CD14-positive monocyte (primary cell): ENCODE results near the gene OR5J2. TPM values are rescaled to one million over a fixed set of nuclear protein-coding genes. Genes with fewer than 3 reads are reported as not detected.

ENCODE experiments used
- DNase-seq, 3 donors: peaks; one replicate each; pipeline ENCODE4 v3.0.0-alpha.2; 2011 to 2022
- H2AFZ ChIP-seq: 2 replicates; pipeline ENCODE4 v1.6.0; 2012; ENCODE audit warnings: mild to moderate bottlenecking, low read depth, low read length, inconsistent platforms; ENCODE audit not compliant: insufficient read depth, poor library complexity, severe bottlenecking
- H3K27ac ChIP-seq, 2 donors: 1 replicate in 1 of 2; 2 replicates in 1 of 2; pipeline ENCODE4 v1.5.1; 2012 to 2013; ENCODE audit warnings: low read length in 2 of 2, control low read depth in 1 of 2, inconsistent platforms in 1 of 2, low read depth in 1 of 2, mild to moderate bottlenecking in 1 of 2
- H3K27me3 ChIP-seq, 2 donors: one replicate each; pipeline versions ENCODE4 v1.6.0 to v1.6.1; 2011 to 2013; ENCODE audit warnings: low read length in 2 of 2; ENCODE audit not compliant: control insufficient read depth in 2 of 2, insufficient read depth in 2 of 2
- H3K36me3 ChIP-seq, 2 donors: replicated peaks in 1 of 2; 1 replicate in 1 of 2; 2 replicates in 1 of 2; pipeline versions ENCODE4 v1.5.1 to v1.6.1; 2012 to 2013; ENCODE audit warnings: low read length in 2 of 2, control low read depth in 1 of 2, inconsistent platforms in 1 of 2, mild to moderate bottlenecking in 1 of 2; ENCODE audit not compliant: insufficient read depth in 2 of 2, control insufficient read depth in 1 of 2
- H3K4me1 ChIP-seq, 2 donors: 1 replicate in 1 of 2; 2 replicates in 1 of 2; pipeline versions ENCODE4 v1.5.1 to v1.6.1; 2012 to 2013; ENCODE audit warnings: low read length in 2 of 2, control low read depth in 1 of 2, inconsistent platforms in 1 of 2, mild to moderate bottlenecking in 1 of 2, moderate library complexity in 1 of 2; ENCODE audit not compliant: insufficient read depth in 2 of 2, control insufficient read depth in 1 of 2
- H3K4me2 ChIP-seq: replicated peaks from 2 replicates; pipeline ENCODE3; 2012; ENCODE audit warnings: low read length, moderate library complexity, mild to moderate bottlenecking; ENCODE audit not compliant: poor library complexity, severe bottlenecking; ENCODE audit errors: extremely low read depth
- H3K4me3 ChIP-seq, 3 experiments: fragments of 200-600 bp in 1 of 3; sonication (generic) in 1 of 3; replicated peaks in 1 of 3; 1 replicate in 2 of 3; 2 replicates in 1 of 3; pipeline ENCODE4 v1.5.1; 2011 to 2013; ENCODE audit warnings: low read length in 3 of 3, mild to moderate bottlenecking in 3 of 3, control low read depth in 2 of 3, low read depth in 2 of 3, inconsistent platforms in 1 of 3, moderate library complexity in 1 of 3
- H3K79me2 ChIP-seq: 2 replicates; pipeline ENCODE4 v1.6.0; 2012; ENCODE audit warnings: mild to moderate bottlenecking, control low read depth, inconsistent platforms, low read length, moderate library complexity; ENCODE audit not compliant: insufficient read depth
- H3K9ac ChIP-seq: 2 replicates; pipeline ENCODE4 v1.6.0; 2017; ENCODE audit warnings: low read length, mild to moderate bottlenecking; ENCODE audit not compliant: insufficient read depth, poor library complexity, severe bottlenecking
- H3K9me3 ChIP-seq, 2 donors: replicated peaks in 1 of 2; 1 replicate in 1 of 2; 2 replicates in 1 of 2; pipeline versions ENCODE4 v1.5.1 to v1.6.1; 2012 to 2013; ENCODE audit warnings: low read length in 2 of 2, control low read depth in 1 of 2; ENCODE audit not compliant: control insufficient read depth in 1 of 2, insufficient read depth in 1 of 2
- H4K20me1 ChIP-seq: 2 replicates; pipeline ENCODE4 v1.6.0; 2012; ENCODE audit warnings: mild to moderate bottlenecking, low read length, control low read depth, moderate library complexity; ENCODE audit not compliant: insufficient read depth
- H3K27ac Mint-ChIP-seq, 7 donors: one replicate each; pipeline ENCODE4 v1.8.0; 2020; ENCODE audit warnings: mild to moderate bottlenecking in 7 of 7, mixed read lengths in 7 of 7, moderate library complexity in 6 of 7, inconsistent platforms in 2 of 7
- H3K27me3 Mint-ChIP-seq, 3 donors: one replicate each; pipeline ENCODE4 v1.8.0; 2021 to 2022; ENCODE audit warnings: low read depth in 3 of 3, mild to moderate bottlenecking in 3 of 3, mixed read lengths in 3 of 3, moderate library complexity in 3 of 3, inconsistent platforms in 1 of 3
- H3K36me3 Mint-ChIP-seq, 2 donors: one replicate each; pipeline ENCODE4 v1.8.0; 2020; ENCODE audit warnings: mixed read lengths in 2 of 2, inconsistent platforms in 1 of 2, mild to moderate bottlenecking in 1 of 2
- H3K4me1 Mint-ChIP-seq: one replicate; pipeline ENCODE4 v1.8.0; 2020; ENCODE audit warnings: mild to moderate bottlenecking, mixed read lengths
- H3K4me3 Mint-ChIP-seq, 2 donors: one replicate each; pipeline ENCODE4 v1.8.0; 2020; ENCODE audit warnings: mild to moderate bottlenecking in 2 of 2, mixed read lengths in 2 of 2, moderate library complexity in 1 of 2
- H3K9me3 Mint-ChIP-seq, 7 donors: one replicate each; pipeline ENCODE4 v1.8.0; 2020 to 2022; ENCODE audit warnings: mixed read lengths in 7 of 7, mild to moderate bottlenecking in 6 of 7, moderate library complexity in 6 of 7, inconsistent platforms in 2 of 7
- WGBS: methylation state at CpG from one replicate; pipeline ENCODE4 v1.1.5; 2013; ENCODE audit warnings: missing lambda C conversion rate; ENCODE audit not compliant: insufficient coverage; 5-methylcytosine and 5-hydroxymethylcytosine counted together
- intact Hi-C, 2 donors: fragments of 100-400 bp; cut with micrococcal nuclease; formaldehyde crosslinking; loops; one replicate each; pipeline versions ENCODE4 v1.15.0 to v1.15.1; 2023
- polyA plus RNA-seq, 3 donors: library from polyadenylated mRNA; depleted of rRNA in 1 of 3; unstranded in 2 of 3; stranded (reverse) in 1 of 3; fragments of 300-500 nt in 2 of 3; fragments of >200 nt in 1 of 3; fragmentation: Illumina TruSeq in 2 of 3; gene quantifications; 1 replicate in 2 of 3; 2 replicates in 1 of 3; pipeline ENCODE4 v1.2.3, GENCODE V29; 2012 to 2021
- TF ChIP-seq, protein P1 (sequence below): fragments of 200-600 bp; IDR thresholded peaks from one replicate; pipeline ENCODE4 v1.8.0; 2022; ENCODE audit warnings: antibody characterized with exemption, mild to moderate bottlenecking

Gene OR5J2
- polyA plus RNA-seq, 3 donors, result not detected

DNA sequence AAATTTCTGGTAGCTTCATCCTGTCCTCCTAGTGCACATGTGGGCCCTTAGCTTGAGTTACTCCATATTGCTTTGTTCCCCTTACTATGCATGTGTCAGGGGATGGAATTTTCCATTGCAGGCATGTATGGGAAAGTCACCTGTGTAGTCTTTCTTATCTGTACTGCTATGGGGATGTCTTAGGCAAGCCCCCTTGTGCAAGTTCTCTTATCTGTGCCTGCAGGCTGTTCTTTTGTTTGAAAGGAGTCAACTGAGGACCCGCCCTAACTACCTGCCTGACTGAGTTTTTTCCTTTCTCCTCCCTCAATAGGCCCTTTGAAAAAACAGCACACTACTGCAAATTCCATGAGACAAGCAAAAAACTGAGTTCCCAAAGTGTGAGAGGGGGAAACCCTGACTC is 25.0 kb upstream of the OR5J2 start:
- Mint-ChIP-seq H3K4me3 (no peak overlapping the region), H3K9me3 (peaks cover 16 to 38% (median 20%) of the 10 kb centered on the region in 7 donors), H3K27ac (no peak overlapping the region), H3K36me3 (no peaks in the 10 kb centered on the region), H3K27me3 (peaks cover 0 to 1% (median 0%) of the 10 kb centered on the region in 3 donors), H3K4me1 (no peaks in the 10 kb centered on the region)
- Histone ChIP-seq H2AFZ (no peak overlapping the region), H3K9me3 (peaks cover 39 to 40% of the 10 kb centered on the region in 2 donors), H3K79me2 (no peaks in the 10 kb centered on the region), H3K36me3 (no peaks in the 10 kb centered on the region), H3K27me3 (no peaks in the 10 kb centered on the region), H4K20me1 (no peaks in the 10 kb centered on the region), H3K4me3 (no peak overlapping the region), H3K4me2 (no peak overlapping the region), H3K4me1 (no peaks in the 10 kb centered on the region), H3K9ac (no peak overlapping the region), H3K27ac (no peak overlapping the region)
- TF ChIP-seq, protein P1, sequence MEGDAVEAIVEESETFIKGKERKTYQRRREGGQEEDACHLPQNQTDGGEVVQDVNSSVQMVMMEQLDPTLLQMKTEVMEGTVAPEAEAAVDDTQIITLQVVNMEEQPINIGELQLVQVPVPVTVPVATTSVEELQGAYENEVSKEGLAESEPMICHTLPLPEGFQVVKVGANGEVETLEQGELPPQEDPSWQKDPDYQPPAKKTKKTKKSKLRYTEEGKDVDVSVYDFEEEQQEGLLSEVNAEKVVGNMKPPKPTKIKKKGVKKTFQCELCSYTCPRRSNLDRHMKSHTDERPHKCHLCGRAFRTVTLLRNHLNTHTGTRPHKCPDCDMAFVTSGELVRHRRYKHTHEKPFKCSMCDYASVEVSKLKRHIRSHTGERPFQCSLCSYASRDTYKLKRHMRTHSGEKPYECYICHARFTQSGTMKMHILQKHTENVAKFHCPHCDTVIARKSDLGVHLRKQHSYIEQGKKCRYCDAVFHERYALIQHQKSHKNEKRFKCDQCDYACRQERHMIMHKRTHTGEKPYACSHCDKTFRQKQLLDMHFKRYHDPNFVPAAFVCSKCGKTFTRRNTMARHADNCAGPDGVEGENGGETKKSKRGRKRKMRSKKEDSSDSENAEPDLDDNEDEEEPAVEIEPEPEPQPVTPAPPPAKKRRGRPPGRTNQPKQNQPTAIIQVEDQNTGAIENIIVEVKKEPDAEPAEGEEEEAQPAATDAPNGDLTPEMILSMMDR, result no peak
- intact Hi-C loops, result no loop called here
- WGBS, result no CpG with 5 or more reads among the region's 1 CpG
- no peak for DNase-seq

DNA sequence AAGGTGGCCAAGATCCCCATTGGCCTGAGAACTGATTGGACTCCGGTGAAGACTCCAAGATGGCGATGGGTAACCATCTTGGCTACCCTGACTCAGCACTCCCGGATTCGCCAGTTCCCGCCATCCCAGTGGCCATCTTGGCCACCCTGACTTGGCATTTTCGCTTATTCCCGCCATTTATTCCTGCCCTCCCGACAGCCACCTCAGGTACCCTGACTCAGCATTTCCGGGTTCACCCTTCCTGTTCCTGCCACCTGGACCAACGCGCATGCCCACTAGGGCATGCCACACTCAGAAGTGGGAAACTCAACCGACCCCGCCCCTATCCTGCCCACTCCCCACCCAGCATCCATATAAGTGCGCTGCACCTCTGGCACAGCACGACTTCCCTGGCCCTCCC is 24.1 kb upstream of the OR5J2 start:
- Histone ChIP-seq H3K4me2 (no peak overlapping the region), H3K36me3 (no peaks in the 10 kb centered on the region), H3K9me3 (peaks cover 39 to 40% of the 10 kb centered on the region in 2 donors), H3K9ac (no peak overlapping the region), H3K27me3 (no peaks in the 10 kb centered on the region), H2AFZ (no peak overlapping the region), H4K20me1 (no peaks in the 10 kb centered on the region), H3K4me1 (no peaks in the 10 kb centered on the region), H3K4me3 (no peak overlapping the region), H3K79me2 (no peaks in the 10 kb centered on the region), H3K27ac (no peak overlapping the region)
- WGBS, result 99% methylated on average over 14 of the region's 15 CpGs
- Mint-ChIP-seq H3K4me3 (peak overlapping the region in 1 of 2 donors; percentile 40), H3K9me3 (peaks cover 17 to 42% (median 19%) of the 10 kb centered on the region in 7 donors), H3K27ac (no peak overlapping the region), H3K4me1 (no peaks in the 10 kb centered on the region), H3K27me3 (peaks cover 0 to 1% (median 0%) of the 10 kb centered on the region in 3 donors), H3K36me3 (no peaks in the 10 kb centered on the region)
- intact Hi-C loops, result no loop called here
- TF ChIP-seq, protein P1, result no peak
- no peak for DNase-seq
